ENCODE measurements around the gene LIMCH1.

- TF ChIP-seq, protein P1, sequence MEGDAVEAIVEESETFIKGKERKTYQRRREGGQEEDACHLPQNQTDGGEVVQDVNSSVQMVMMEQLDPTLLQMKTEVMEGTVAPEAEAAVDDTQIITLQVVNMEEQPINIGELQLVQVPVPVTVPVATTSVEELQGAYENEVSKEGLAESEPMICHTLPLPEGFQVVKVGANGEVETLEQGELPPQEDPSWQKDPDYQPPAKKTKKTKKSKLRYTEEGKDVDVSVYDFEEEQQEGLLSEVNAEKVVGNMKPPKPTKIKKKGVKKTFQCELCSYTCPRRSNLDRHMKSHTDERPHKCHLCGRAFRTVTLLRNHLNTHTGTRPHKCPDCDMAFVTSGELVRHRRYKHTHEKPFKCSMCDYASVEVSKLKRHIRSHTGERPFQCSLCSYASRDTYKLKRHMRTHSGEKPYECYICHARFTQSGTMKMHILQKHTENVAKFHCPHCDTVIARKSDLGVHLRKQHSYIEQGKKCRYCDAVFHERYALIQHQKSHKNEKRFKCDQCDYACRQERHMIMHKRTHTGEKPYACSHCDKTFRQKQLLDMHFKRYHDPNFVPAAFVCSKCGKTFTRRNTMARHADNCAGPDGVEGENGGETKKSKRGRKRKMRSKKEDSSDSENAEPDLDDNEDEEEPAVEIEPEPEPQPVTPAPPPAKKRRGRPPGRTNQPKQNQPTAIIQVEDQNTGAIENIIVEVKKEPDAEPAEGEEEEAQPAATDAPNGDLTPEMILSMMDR (IDR thresholded peaks at IDR 0.05), result no peak
- no peak for TF ChIP-seq POLR2A (IDR thresholded peaks at IDR 0.05)
- TF ChIP-seq EP300 (IDR thresholded peaks at IDR 0.05), result no peak
These were observed 32.7 kb upstream of the LIMCH1 start for GRCh38 chr4:41505161-41505661.
